ENCODE data around the gene MBTPS1.
A peak's percentile ranks its signal among the peaks of the same experiment; 100 is the strongest.
"Not testable (repeated sequence)": the region's sequence is repeated elsewhere in the genome, so short reads cannot be mapped to it uniquely, and the experiment has no call there.

MBTPS1 gene

GRCh38 chr16:84136331-84137125, 19.8 kb upstream of the MBTPS1 start:
- no peak for DNase-seq

- no peak for DNase-seq
Measured at GRCh38 chr16:84132527-84133285, 16.0 kb upstream of the MBTPS1 start.

GRCh38 chr16:84131117-84131516, 14.4 kb upstream of the MBTPS1 start:
- no peak for DNase-seq

- no peak for DNase-seq
Measured at GRCh38 chr16:84124257-84125073, 7.7 kb upstream of the MBTPS1 start.

- DNase-seq: no peak
Measured at GRCh38 chr16:84121007-84121406, 4.3 kb upstream of the MBTPS1 start.

GRCh38 chr16:84120023-84120422, 3.3 kb upstream of the MBTPS1 start:
- no peak for DNase-seq

GRCh38 chr16:84119368-84119767, 2.6 kb upstream of the MBTPS1 start:
- DNase-seq: no peak

GRCh38 chr16:84118315-84118714, 1.6 kb upstream of the MBTPS1 start:
- DNase-seq: not testable (repeated sequence)

GRCh38 chr16:84117494-84117843, 727 bp upstream of the MBTPS1 start:
- DNase-seq: peak in 1 of 2 experiments; percentile 20

GRCh38 chr16:84115919-84116719, 623 bp downstream of the MBTPS1 start:
- DNase-seq: peak in 1 of 2 experiments; percentile 67

GRCh38 chr16:84111949-84112348, 4.8 kb downstream of the MBTPS1 start:
- not testable (repeated sequence) for DNase-seq

- DNase-seq: no peak
Measured at GRCh38 chr16:84111525-84111924, 5.2 kb downstream of the MBTPS1 start.

- DNase-seq: no peak
Measured at GRCh38 chr16:84110527-84110926, 6.2 kb downstream of the MBTPS1 start.

GRCh38 chr16:84109598-84110335, 7.0 kb downstream of the MBTPS1 start:
- no peak for DNase-seq

GRCh38 chr16:84107921-84108320, 8.8 kb downstream of the MBTPS1 start:
- DNase-seq: no peak

- DNase-seq: no peak
Measured at GRCh38 chr16:84105948-84106740, 10.6 kb downstream of the MBTPS1 start.

- no peak for DNase-seq
Measured at GRCh38 chr16:84105301-84105815, 11.4 kb downstream of the MBTPS1 start.

GRCh38 chr16:84104231-84104630, 12.5 kb downstream of the MBTPS1 start:
- DNase-seq: no peak

GRCh38 chr16:84103678-84104077, 13.1 kb downstream of the MBTPS1 start:
- DNase-seq: no peak

GRCh38 chr16:84098939-84099338, 17.8 kb downstream of the MBTPS1 start:
- no peak for DNase-seq
